Upper lobe of left lung (tissue), 4 donors: ENCODE measurements around the gene TDRD1.

ENCODE experiments used
- CTCF ChIP-seq, 6 experiments: fragments of 450-650 bp in 4 of 6; fragments of 200-600 bp in 2 of 6; sonication (generic) in 2 of 6; IDR thresholded peaks; one replicate each; pipeline ENCODE4 v1.5.1; 2016 to 2019; ENCODE audit warnings: antibody characterized with exemption in 6 of 6
- EP300 ChIP-seq, 4 donors: sonication (generic); formaldehyde crosslinking; IDR thresholded peaks; one replicate each; pipeline ENCODE4 v1.5.1; 2017; ENCODE audit warnings: antibody characterized with exemption in 4 of 4, control low read depth in 2 of 4
- POLR2A ChIP-seq, 4 donors: fragments of 450-650 bp; IDR thresholded peaks; one replicate each; pipeline ENCODE4 v1.5.1; 2016 to 2017; ENCODE audit warnings: antibody characterized with exemption in 4 of 4, mild to moderate bottlenecking in 2 of 4
- POLR2AphosphoS5 ChIP-seq, 2 donors: sonication (generic); formaldehyde crosslinking; IDR thresholded peaks; one replicate each; pipeline ENCODE4 v1.5.1; 2017; ENCODE audit warnings: antibody characterized with exemption in 2 of 2

- TF ChIP-seq CTCF (IDR thresholded peaks at IDR 0.05) (no peak), EP300 (IDR thresholded peaks at IDR 0.05) (no peak), POLR2AphosphoS5 (IDR thresholded peaks at IDR 0.05) (no peak), POLR2A (IDR thresholded peaks at IDR 0.05) (no peak)
These were observed 9.7 kb downstream of the TDRD1 start for GRCh38 chr10:114188900-114189299.
